Nephron (organoid): Measurements from ENCODE around the gene PRKN.

Experiments used
- H3K27ac Mint-ChIP-seq, 3 experiments: 2 replicates each; pipeline ENCODE4 v1.8.0; 2020; ENCODE audit warnings: mixed read lengths in 3 of 3, mild to moderate bottlenecking in 2 of 3, moderate library complexity in 1 of 3
- H3K27me3 Mint-ChIP-seq: 2 replicates; pipeline ENCODE4 v1.8.0; 2021; ENCODE audit warnings: low read depth, mild to moderate bottlenecking, moderate library complexity, mixed read lengths
- H3K36me3 Mint-ChIP-seq: 2 replicates; pipeline ENCODE4 v1.8.0; 2020; ENCODE audit warnings: low read depth, mixed read lengths
- H3K4me1 Mint-ChIP-seq: 2 replicates; pipeline ENCODE4 v1.8.0; 2020; ENCODE audit warnings: mixed read lengths
- H3K4me3 Mint-ChIP-seq, 3 experiments: 2 replicates each; pipeline ENCODE4 v1.8.0; 2020; ENCODE audit warnings: mild to moderate bottlenecking in 3 of 3, mixed read lengths in 3 of 3, moderate library complexity in 2 of 3
- H3K9me3 Mint-ChIP-seq: 2 replicates; pipeline ENCODE4 v1.8.0; 2020; ENCODE audit warnings: mixed read lengths
- CTCF ChIP-seq, 3 experiments: fragments of 200-600 bp; sonication (generic); IDR thresholded peaks; one replicate each; pipeline ENCODE4 v1.5.0; 2021; ENCODE audit warnings: antibody characterized with exemption in 3 of 3; ENCODE audit not compliant: unreplicated experiment in 3 of 3

The PRKN gene

GRCh38 chr6:161414707-161415106, 1312.9 kb downstream of the PRKN start:
- Mint-ChIP-seq H3K27ac (peak overlapping the region in 2 of 3 experiments; percentile 83 to 93), H3K4me3 (peak overlapping the region in 2 of 3 experiments; percentile 20 to 23), H3K9me3 (no peaks in the 10 kb centered on the region), H3K27me3 (no peaks in the 10 kb centered on the region), H3K4me1 (peaks cover 29% of the 10 kb centered on the region), H3K36me3 (no peaks in the 10 kb centered on the region)
- no peak for TF ChIP-seq CTCF (IDR thresholded peaks at IDR 0.05; ENCODE audit: unreplicated experiment in 3 of 3)

- H3K4me1 Mint-ChIP-seq, result peaks cover 29% of the 10 kb centered on the region
- peak overlapping the region in 2 of 3 experiments; percentile 83 to 93 for H3K27ac Mint-ChIP-seq
- H3K36me3 Mint-ChIP-seq, result no peaks in the 10 kb centered on the region
- TF ChIP-seq CTCF (IDR thresholded peaks at IDR 0.05; ENCODE audit: unreplicated experiment in 3 of 3), result no peak
- H3K4me3 Mint-ChIP-seq, result no peak overlapping the region
- no peaks in the 10 kb centered on the region for H3K9me3 Mint-ChIP-seq
- H3K27me3 Mint-ChIP-seq, result no peaks in the 10 kb centered on the region
Measured at GRCh38 chr6:161414180-161414579, 1313.4 kb downstream of the PRKN start.

- Mint-ChIP-seq H3K4me1 (peaks cover 23% of the 10 kb centered on the region), H3K9me3 (no peaks in the 10 kb centered on the region), H3K27me3 (no peaks in the 10 kb centered on the region), H3K27ac (peak overlapping the region in 2 of 3 experiments; percentile 83 to 93), H3K36me3 (no peaks in the 10 kb centered on the region), H3K4me3 (no peak overlapping the region)
- no peak for TF ChIP-seq CTCF (IDR thresholded peaks at IDR 0.05; ENCODE audit: unreplicated experiment in 3 of 3)
Measured at GRCh38 chr6:161413355-161413771, 1314.2 kb downstream of the PRKN start.

- TF ChIP-seq CTCF (IDR thresholded peaks at IDR 0.05; ENCODE audit: unreplicated experiment in 3 of 3), result no peak
Measured at GRCh38 chr6:161412795-161413194, 1314.8 kb downstream of the PRKN start.

GRCh38 chr6:161411265-161411944, 1316.2 kb downstream of the PRKN start:
- Mint-ChIP-seq H3K9me3 (no peaks in the 10 kb centered on the region), H3K27ac (no peak overlapping the region), H3K36me3 (no peaks in the 10 kb centered on the region), H3K4me3 (no peak overlapping the region), H3K4me1 (peaks cover 20% of the 10 kb centered on the region), H3K27me3 (no peaks in the 10 kb centered on the region)
- no peak for TF ChIP-seq CTCF (IDR thresholded peaks at IDR 0.05; ENCODE audit: unreplicated experiment in 3 of 3)

More at GRCh38 chr6:161412795-161413194, 1314.8 kb downstream of the PRKN start:
- Mint-ChIP-seq H3K36me3 (no peaks in the 10 kb centered on the region), H3K4me1 (peaks cover 20% of the 10 kb centered on the region), H3K4me3 (no peak overlapping the region), H3K27ac (no peak overlapping the region), H3K27me3 (no peaks in the 10 kb centered on the region), H3K9me3 (no peaks in the 10 kb centered on the region)

GRCh38 chr6:161410736-161411135, 1316.8 kb downstream of the PRKN start:
- Mint-ChIP-seq H3K9me3 (no peaks in the 10 kb centered on the region), H3K27ac (no peak overlapping the region), H3K4me3 (no peak overlapping the region), H3K27me3 (no peaks in the 10 kb centered on the region), H3K36me3 (no peaks in the 10 kb centered on the region), H3K4me1 (peaks cover 15% of the 10 kb centered on the region)
- TF ChIP-seq CTCF (IDR thresholded peaks at IDR 0.05; ENCODE audit: unreplicated experiment in 3 of 3), result no peak
